HCT116 (cell line): Measurements from ENCODE around the gene MAPK1. TPM values are rescaled to one million over a fixed set of nuclear protein-coding genes. Genes with fewer than 3 reads are reported as not detected.

Source experiments
- ATAC-seq: fragments of 200-7000 bp; cut with Tn5 transposase; 2 replicates; pipeline ENCODE4 v1.9.1; 2020; ENCODE audit warnings: mild to moderate bottlenecking, moderate library complexity
- BruUV-seq: library from RNA; stranded (reverse); fragments of 400-500 nt; replicated peaks from 2 replicates; lab custom pipeline; 2021; lab: Mats Ljungman, UMichigan
- CTCF ChIA-PET: fragments of 300-600 bp; sonication (Branson Sonifier 250); formaldehyde crosslinking; loops from one replicate; lab custom pipeline; 2021; ENCODE audit warnings: antibody characterized with exemption; lab: Charles Lee
- POLR2A ChIA-PET: fragments of 300-600, 350-600 bp; sonication (Branson Sonifier 250); formaldehyde crosslinking; loops from one replicate; lab custom pipeline; 2021; ENCODE audit warnings: antibody characterized with exemption; lab: Charles Lee
- RAD21 ChIA-PET, 2 experiments: fragments of 300-600 bp; sonication (Branson Sonifier 250); formaldehyde crosslinking; loops; one replicate each; lab custom pipeline; 2023; ENCODE audit warnings: low total read pairs in 2 of 2; ENCODE audit not compliant: uncharacterized antibody in 2 of 2, unreplicated experiment in 2 of 2, low non-redundant PET in 1 of 2; lab: Charles Lee
- DNase-seq: peaks from one replicate; pipeline ENCODE4 v3.0.0-alpha.2; 2010; ENCODE audit warnings: low read depth, low spot score
- H2AFZ ChIP-seq: fragments of 200-600 bp; shearing (Covaris generic), sonication (generic); 2 replicates; pipeline ENCODE4 v1.6.1; 2017; ENCODE audit warnings: low read depth, mixed run types, mixed read lengths, antibody characterized with exemption, low read length; ENCODE audit not compliant: poor library complexity, severe bottlenecking
- H3K27ac ChIP-seq: 2 replicates; pipeline ENCODE4 v1.5.1; 2012; ENCODE audit warnings: low read depth, low read length
- H3K27me3 ChIP-seq: fragments of 200-600 bp; sonication (generic); 2 replicates; pipeline ENCODE4 v1.6.1; 2016; ENCODE audit warnings: mixed run types, low read length, mixed read lengths; ENCODE audit not compliant: insufficient read depth
- H3K36me3 ChIP-seq, 2 experiments: fragments of 200-500 bp in 1 of 2; fragments of 200-600 bp in 1 of 2; sonication (Bioruptor generic) in 1 of 2; sonication (generic) in 1 of 2; 2 replicates each; pipeline versions ENCODE4 v1.5.1 to v1.6.1; 2014 to 2016; ENCODE audit warnings: low read length in 2 of 2, inconsistent platforms in 1 of 2, mixed read lengths in 1 of 2, mixed run types in 1 of 2; ENCODE audit not compliant: insufficient read depth in 2 of 2, control insufficient read depth in 1 of 2
- H3K4me1 ChIP-seq, 2 experiments: fragments of 200-600 bp in 1 of 2; sonication (generic) in 1 of 2; 2 replicates each; pipeline versions ENCODE4 v1.5.1 to v1.6.1; 2012 to 2017; ENCODE audit warnings: low read length in 2 of 2, inconsistent platforms in 1 of 2, mild to moderate bottlenecking in 1 of 2, mixed read lengths in 1 of 2, mixed run types in 1 of 2, moderate library complexity in 1 of 2; ENCODE audit not compliant: insufficient read depth in 2 of 2, control insufficient read depth in 1 of 2
- H3K4me2 ChIP-seq: fragments of 200-600 bp; sonication (generic); 2 replicates; pipeline ENCODE4 v1.6.1; 2017; ENCODE audit warnings: mixed run types, low read length, mixed read lengths
- H3K4me3 ChIP-seq, 2 experiments: fragments of 200-600 bp in 1 of 2; sonication (generic) in 1 of 2; replicated peaks in 1 of 2; 2 replicates each; pipeline ENCODE4 v1.5.1; 2011 to 2016; ENCODE audit warnings: low read length in 2 of 2, control low read depth in 1 of 2, low read depth in 1 of 2, mild to moderate bottlenecking in 1 of 2, mixed read lengths in 1 of 2, mixed run types in 1 of 2
- H3K79me2 ChIP-seq: fragments of 200-600 bp; sonication (generic); 2 replicates; pipeline ENCODE4 v1.6.1; 2017; ENCODE audit warnings: mild to moderate bottlenecking, mixed run types, low read length, moderate library complexity, mixed read lengths; ENCODE audit not compliant: insufficient read depth
- H3K9ac ChIP-seq: fragments of 200-600 bp; sonication (generic); 2 replicates; pipeline ENCODE4 v1.6.1; 2016; ENCODE audit warnings: low read length, mixed read lengths
- H3K9me2 ChIP-seq: fragments of 200-600 bp; sonication (generic), shearing (Covaris generic); 2 replicates; pipeline ENCODE4 v1.6.1; 2017; ENCODE audit warnings: mixed run types, mild to moderate bottlenecking, moderate library complexity; ENCODE audit not compliant: insufficient read depth
- H3K9me3 ChIP-seq, 2 experiments: fragments of 200-500 bp in 1 of 2; fragments of 200-600 bp in 1 of 2; sonication (Bioruptor generic) in 1 of 2; sonication (generic) in 1 of 2; 2 replicates each; pipeline ENCODE4 v1.6.1; 2014 to 2017; ENCODE audit warnings: low read length in 2 of 2, mixed read lengths in 2 of 2, inconsistent platforms in 1 of 2, low read depth in 1 of 2, mild to moderate bottlenecking in 1 of 2, mixed run types in 1 of 2, moderate library complexity in 1 of 2; ENCODE audit not compliant: control insufficient read depth in 1 of 2, insufficient read depth in 1 of 2
- H4K20me1 ChIP-seq: fragments of 200-600 bp; sonication (generic), shearing (Covaris generic); 2 replicates; pipeline ENCODE4 v1.6.1; 2017; ENCODE audit warnings: mixed run types, mild to moderate bottlenecking, moderate library complexity; ENCODE audit not compliant: insufficient read depth
- CBX3 ChIP-seq: IDR thresholded peaks from 2 replicates; pipeline ENCODE4 v1.6.1; 2012; ENCODE audit warnings: low read depth
- CEBPB ChIP-seq: IDR thresholded peaks from 2 replicates; pipeline ENCODE4 v1.6.1; 2012; ENCODE audit warnings: low read depth
- CTCF ChIP-seq, 3 experiments: fragments of 200-600 bp in 1 of 3; sonication (generic) in 1 of 3; IDR thresholded peaks in 2 of 3; conservative IDR thresholded peaks in 1 of 3; 2 replicates each; pipeline ENCODE4 v1.5.1; 2012 to 2017; ENCODE audit warnings: low read depth in 2 of 3, low read length in 2 of 3, antibody characterized with exemption in 1 of 3, borderline replicate concordance in 1 of 3, control low read depth in 1 of 3, mild to moderate bottlenecking in 1 of 3, mixed read lengths in 1 of 3, mixed run types in 1 of 3, moderate library complexity in 1 of 3; ENCODE audit not compliant: insufficient read depth in 1 of 3
- EGR1 ChIP-seq: IDR thresholded peaks from 2 replicates; pipeline ENCODE4 v1.6.1; 2012; ENCODE audit warnings: low read depth
- ELF1 ChIP-seq: IDR thresholded peaks from 2 replicates; pipeline ENCODE4 v1.6.1; 2012; ENCODE audit warnings: low read depth, borderline replicate concordance
- EZH2 ChIP-seq: fragments of 200-600 bp; sonication (generic); IDR thresholded peaks from 2 replicates; pipeline ENCODE4 v1.6.1; 2017; ENCODE audit warnings: antibody characterized with exemption, mixed run types
- EZH2phosphoT487 ChIP-seq: fragments of 200-600 bp; IDR thresholded peaks from 2 replicates; pipeline ENCODE4 v1.6.1; 2018; ENCODE audit warnings: antibody characterized with exemption, borderline replicate concordance
- FOSL1 ChIP-seq: IDR thresholded peaks from 2 replicates; pipeline ENCODE4 v1.6.1; 2012; ENCODE audit warnings: low read depth
- JUND ChIP-seq: IDR thresholded peaks from 2 replicates; pipeline ENCODE4 v1.6.1; 2012
- MAX ChIP-seq: IDR thresholded peaks from 2 replicates; pipeline ENCODE4 v1.6.1; 2012
- POLR2A ChIP-seq: IDR thresholded peaks from 2 replicates; pipeline ENCODE4 v1.7.0; 2011; ENCODE audit warnings: borderline replicate concordance; ENCODE audit not compliant: insufficient read depth, insufficient read length; ENCODE audit errors: extremely low read depth
- POLR2AphosphoS5 ChIP-seq: IDR thresholded peaks from 2 replicates; pipeline ENCODE4 v1.6.1; 2011; ENCODE audit warnings: mild to moderate bottlenecking, low read depth, low read length, moderate library complexity
- REST ChIP-seq: IDR thresholded peaks from 2 replicates; pipeline ENCODE4 v1.6.1; 2012; ENCODE audit warnings: low read depth
- SIN3A ChIP-seq: IDR thresholded peaks from 2 replicates; pipeline ENCODE4 v1.6.1; 2012; ENCODE audit warnings: low read depth
- TCF7L2 ChIP-seq: IDR thresholded peaks from 2 replicates; pipeline ENCODE4 v1.7.0; 2011; ENCODE audit warnings: borderline replicate concordance, inconsistent platforms; ENCODE audit not compliant: insufficient read depth, insufficient read length; ENCODE audit errors: extremely low read depth
- YY1 ChIP-seq: IDR thresholded peaks from 2 replicates; pipeline ENCODE4 v1.6.1; 2011; ENCODE audit warnings: low read length, low read depth, moderate library complexity, mild to moderate bottlenecking; ENCODE audit not compliant: insufficient replicate concordance; ENCODE audit errors: extremely low read depth
- ZFX ChIP-seq: fragments of 450-650 bp; IDR thresholded peaks from 2 replicates; pipeline ENCODE4 v1.6.1; 2017
- ZNF274 ChIP-seq: fragments of 200-500 bp; sonication (Bioruptor generic); IDR thresholded peaks from 2 replicates; pipeline ENCODE4 v1.6.1; 2014; ENCODE audit warnings: mild to moderate bottlenecking, low read depth, low read length, inconsistent platforms
- intact Hi-C: fragments of 100-400 bp; cut with micrococcal nuclease; formaldehyde crosslinking; loops from 2 replicates; pipeline ENCODE4 v1.10.0; 2022
- total RNA-seq: library from RNA; stranded (reverse); gene quantifications from one replicate; pipeline ENCODE4 v1.2.1, GENCODE V29; 2021; ENCODE audit not compliant: unreplicated experiment
- TF ChIP-seq, protein P1 (sequence below): IDR thresholded peaks from 2 replicates; pipeline ENCODE4 v1.6.1; 2011; ENCODE audit warnings: mild to moderate bottlenecking, low read length, moderate library complexity; ENCODE audit not compliant: insufficient replicate concordance; ENCODE audit errors: extremely low read depth

The MAPK1 gene
- total RNA-seq, 1 experiment from 2014 or later, result 137 TPM

DNA sequence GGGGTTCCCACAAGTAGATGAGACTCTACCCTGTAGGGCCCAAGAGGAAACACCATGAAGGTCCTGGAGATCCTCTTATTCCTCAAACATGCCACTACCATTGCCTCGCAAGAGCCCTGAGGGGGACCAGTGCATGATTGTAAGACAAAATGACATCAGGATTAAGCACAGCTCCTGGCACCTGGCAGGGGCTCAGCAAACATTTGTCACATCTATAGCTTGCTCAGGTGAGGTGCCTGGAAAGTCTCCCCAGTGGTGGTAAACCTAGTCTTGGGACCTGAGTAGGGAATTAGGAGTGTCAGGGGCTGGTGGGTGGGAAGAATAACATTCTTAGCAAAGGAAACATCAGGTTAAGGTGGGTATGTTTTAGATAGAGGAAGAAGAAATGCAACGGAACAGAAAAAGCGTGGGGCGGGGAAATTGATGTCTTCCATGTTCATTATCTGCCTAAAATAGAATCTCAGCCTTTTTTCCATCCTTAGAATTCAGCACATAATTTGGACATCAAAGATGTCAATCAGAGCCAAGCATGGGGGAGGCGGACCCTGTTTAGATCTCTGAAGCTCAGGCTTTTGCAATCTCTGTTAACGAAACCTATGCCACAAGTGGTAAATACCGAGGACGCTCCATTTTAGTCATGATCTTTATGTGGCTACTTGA is 132.8 kb downstream of the MAPK1 start:
- H3K9me3 ChIP-seq, result no peaks in the 10 kb centered on the region
- ATAC-seq (no peak), DNase-seq (no peak)
- H3K4me2 ChIP-seq, result peak overlapping the region; percentile 96
- BruUV-seq, result TSS peak; percentile 65
- H4K20me1 ChIP-seq, result no peaks in the 10 kb centered on the region
- no peaks in the 10 kb centered on the region for H3K36me3 ChIP-seq
- no peaks in the 10 kb centered on the region for H3K79me2 ChIP-seq
- ChIA-PET CTCF (interaction anchor here (1.4 kb wide), 1 partner anchor 8 kb away, joined by 5 read pairs; no protein-coding TSS in a partner anchor), POLR2A (no interaction called here), RAD21 (no interaction called here)
- peak overlapping the region; percentile 45 to 64 for H3K4me3 ChIP-seq
- H2AFZ ChIP-seq, result peak overlapping the region; percentile 99
- H3K27ac ChIP-seq, result no peak overlapping the region
- peaks cover 8 to 16% of the 10 kb centered on the region in 2 experiments for H3K4me1 ChIP-seq
- H3K9me2 ChIP-seq, result no peaks in the 10 kb centered on the region
- H3K9ac ChIP-seq, result peak overlapping the region; percentile 46; the same call in 1 of the 2 replicates
- H3K27me3 ChIP-seq, result no peaks in the 10 kb centered on the region
- TF ChIP-seq, protein P1, sequence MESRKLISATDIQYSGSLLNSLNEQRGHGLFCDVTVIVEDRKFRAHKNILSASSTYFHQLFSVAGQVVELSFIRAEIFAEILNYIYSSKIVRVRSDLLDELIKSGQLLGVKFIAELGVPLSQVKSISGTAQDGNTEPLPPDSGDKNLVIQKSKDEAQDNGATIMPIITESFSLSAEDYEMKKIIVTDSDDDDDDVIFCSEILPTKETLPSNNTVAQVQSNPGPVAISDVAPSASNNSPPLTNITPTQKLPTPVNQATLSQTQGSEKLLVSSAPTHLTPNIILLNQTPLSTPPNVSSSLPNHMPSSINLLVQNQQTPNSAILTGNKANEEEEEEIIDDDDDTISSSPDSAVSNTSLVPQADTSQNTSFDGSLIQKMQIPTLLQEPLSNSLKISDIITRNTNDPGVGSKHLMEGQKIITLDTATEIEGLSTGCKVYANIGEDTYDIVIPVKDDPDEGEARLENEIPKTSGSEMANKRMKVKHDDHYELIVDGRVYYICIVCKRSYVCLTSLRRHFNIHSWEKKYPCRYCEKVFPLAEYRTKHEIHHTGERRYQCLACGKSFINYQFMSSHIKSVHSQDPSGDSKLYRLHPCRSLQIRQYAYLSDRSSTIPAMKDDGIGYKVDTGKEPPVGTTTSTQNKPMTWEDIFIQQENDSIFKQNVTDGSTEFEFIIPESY, result no peak
- TF ChIP-seq EZH2phosphoT487 (no peak), TCF7L2 (no peak), POLR2AphosphoS5 (no peak), ZNF274 (no peak), FOSL1 (no peak), CEBPB (no peak), POLR2A (no peak), EZH2 (no peak), SIN3A (no peak), EGR1 (no peak), MAX (no peak), YY1 (no peak), JUND (no peak), CBX3 (no peak), ELF1 (no peak), REST (no peak), CTCF (IDR thresholded peaks at IDR 0.05 in 2 of 3, conservative IDR thresholded peaks at IDR 0.05 in 1 of 3; ENCODE audit: borderline replicate concordance in 1 of 3, insufficient read depth in 1 of 3, low read depth in 2 of 3, low read length in 2 of 3) (no peak), ZFX (no peak)
- intact Hi-C loops, result no loop called here
